ENCODE measurements around the gene SLC25A27.

The SLC25A27 gene

DNA sequence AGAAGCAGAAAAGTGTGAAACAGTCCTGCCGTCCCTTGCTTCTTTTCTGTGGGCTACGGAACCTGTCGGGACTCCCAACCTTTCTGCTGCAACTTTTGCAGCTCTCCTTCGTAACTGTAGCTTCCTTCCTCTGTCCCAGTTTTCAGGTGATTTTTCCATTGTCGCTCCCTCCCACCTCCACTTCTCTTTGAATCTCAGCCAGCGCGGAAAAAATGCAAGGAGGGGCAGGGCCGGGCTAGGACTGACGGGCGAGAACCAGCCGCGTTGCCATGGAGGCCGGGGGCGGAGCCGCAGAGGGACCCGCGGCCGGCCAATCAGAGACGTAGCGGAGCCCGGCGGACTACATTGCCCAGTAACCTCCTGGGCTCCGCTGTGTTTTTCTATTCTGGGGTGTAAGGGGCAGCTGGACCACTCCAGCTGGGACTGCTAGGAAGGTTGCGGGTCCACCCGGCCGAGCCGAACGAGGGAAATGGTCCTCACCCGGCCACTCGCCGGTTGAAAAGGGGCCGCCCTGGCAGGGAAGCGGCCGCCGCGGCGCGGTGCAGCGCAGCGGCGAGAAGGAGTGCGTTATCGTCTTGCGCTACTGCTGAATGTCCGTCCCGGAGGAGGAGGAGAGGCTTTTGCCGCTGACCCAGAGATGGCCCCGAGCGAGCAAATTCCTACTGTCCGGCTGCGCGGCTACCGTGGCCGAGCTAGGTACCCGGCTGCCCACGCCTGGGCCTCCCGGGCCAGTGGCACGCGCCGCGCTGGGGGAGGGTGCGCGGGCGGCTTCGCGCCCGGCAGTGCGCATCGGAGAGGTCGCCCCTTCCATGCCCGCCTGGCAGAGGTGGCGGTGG lies at the start of gene SLC25A27, which contains the start of gene CYP39A1:
Gene SLC25A27 (plus strand): TSS at position 373 of the 836 bp plus-strand sequence. CDS start 218 bp downstream, at position 591.
Gene CYP39A1 (minus strand): TSS at position 216 of the 836 bp plus-strand sequence. CDS start 236 bp downstream, outside the sequence.
- in situ Hi-C loops (cut with MboI; ENCODE audit: low sequenced_read_pairs) = no loop called here

DNA sequence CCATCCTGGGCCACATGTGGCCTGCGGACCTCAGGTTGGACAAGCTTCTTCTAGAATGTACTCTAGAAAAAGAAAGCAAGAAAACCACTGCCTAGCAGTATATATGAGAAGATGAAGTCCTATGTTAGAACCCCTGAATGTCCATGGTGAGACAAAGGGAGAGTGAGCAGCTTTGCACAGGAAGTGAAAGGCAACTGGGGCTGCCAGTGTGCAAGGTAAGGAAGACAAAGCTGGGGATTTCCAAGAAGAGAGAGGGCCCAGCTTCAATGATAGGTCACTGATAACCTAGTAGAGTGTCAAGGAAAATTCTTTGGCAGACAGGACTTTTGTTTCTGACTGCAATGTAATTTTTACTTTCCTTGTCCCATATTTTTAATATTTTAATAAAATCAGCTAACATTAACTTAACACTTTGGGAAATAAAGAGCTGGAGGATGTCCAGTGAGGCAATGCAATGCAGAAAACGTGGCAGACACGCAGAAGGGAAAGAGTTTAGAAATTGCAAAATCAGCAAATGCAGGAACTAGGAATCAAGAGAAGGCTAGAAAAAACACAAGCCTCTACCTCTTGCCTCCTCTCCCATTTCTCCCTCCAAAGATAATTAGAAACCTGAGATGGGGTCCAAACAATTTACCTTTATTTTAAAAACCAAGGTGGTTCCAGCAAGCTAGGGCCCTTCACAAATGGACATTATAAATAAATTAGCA lies 47.5 kb upstream of the SLC25A27 start:
- H3K36me3 ChIP-seq (replicated peaks) = no peaks in the 10 kb centered on the region
- in situ Hi-C loops (cut with MboI; ENCODE audit: low sequenced_read_pairs) = no loop called here
- no peaks in the 10 kb centered on the region for H3K4me1 ChIP-seq
- H3K9me3 ChIP-seq = no peaks in the 10 kb centered on the region
- H3K4me3 ChIP-seq = no peak overlapping the region
- DNase-seq (ENCODE audit: low spot score in 2 of 2) = no peak
- no peaks in the 10 kb centered on the region for H3K27me3 ChIP-seq (ENCODE audit: low read depth)

More for the DNA sequence above, at the start of gene SLC25A27, which contains the start of gene CYP39A1:
- peak within 1 kb of the TSS; percentile 82 for H3K4me3 ChIP-seq
- H3K27me3 ChIP-seq (ENCODE audit: low read depth) = no peaks in the 10 kb centered on the region
- peaks cover 11% of the 10 kb centered on the region for H3K4me1 ChIP-seq
- DNase-seq (ENCODE audit: low spot score in 2 of 2) = peak; percentile 85 to 95
- no peaks in the 10 kb centered on the region for H3K36me3 ChIP-seq (replicated peaks)
- H3K9me3 ChIP-seq = no peaks in the 10 kb centered on the region

DNA sequence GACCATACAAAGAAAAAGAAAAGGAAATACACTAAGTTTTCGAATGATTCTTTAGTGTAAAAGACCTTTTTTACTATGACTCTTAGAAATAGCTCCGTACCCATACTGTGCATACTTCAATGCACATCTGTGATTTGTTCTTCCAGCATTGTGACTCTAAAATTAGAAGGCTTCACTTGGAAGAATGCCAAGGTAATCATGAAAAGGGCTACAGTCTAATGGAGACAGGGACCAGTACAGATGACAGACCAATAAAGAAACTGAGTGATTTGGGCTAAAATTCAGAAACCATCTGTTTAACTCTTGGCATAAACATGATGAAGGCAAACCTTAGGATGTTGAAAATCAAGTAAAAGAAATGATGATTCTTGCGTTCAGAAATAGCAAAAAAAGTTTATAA lies 46.4 kb upstream of the SLC25A27 start:
- Histone ChIP-seq H3K27me3 (ENCODE audit: low read depth) (no peaks in the 10 kb centered on the region), H3K9me3 (no peaks in the 10 kb centered on the region), H3K4me3 (no peak overlapping the region), H3K4me1 (no peaks in the 10 kb centered on the region), H3K36me3 (replicated peaks) (no peaks in the 10 kb centered on the region)
- no peak for DNase-seq (ENCODE audit: low spot score in 2 of 2)
- in situ Hi-C loops (cut with MboI; ENCODE audit: low sequenced_read_pairs) = no loop called here

DNA sequence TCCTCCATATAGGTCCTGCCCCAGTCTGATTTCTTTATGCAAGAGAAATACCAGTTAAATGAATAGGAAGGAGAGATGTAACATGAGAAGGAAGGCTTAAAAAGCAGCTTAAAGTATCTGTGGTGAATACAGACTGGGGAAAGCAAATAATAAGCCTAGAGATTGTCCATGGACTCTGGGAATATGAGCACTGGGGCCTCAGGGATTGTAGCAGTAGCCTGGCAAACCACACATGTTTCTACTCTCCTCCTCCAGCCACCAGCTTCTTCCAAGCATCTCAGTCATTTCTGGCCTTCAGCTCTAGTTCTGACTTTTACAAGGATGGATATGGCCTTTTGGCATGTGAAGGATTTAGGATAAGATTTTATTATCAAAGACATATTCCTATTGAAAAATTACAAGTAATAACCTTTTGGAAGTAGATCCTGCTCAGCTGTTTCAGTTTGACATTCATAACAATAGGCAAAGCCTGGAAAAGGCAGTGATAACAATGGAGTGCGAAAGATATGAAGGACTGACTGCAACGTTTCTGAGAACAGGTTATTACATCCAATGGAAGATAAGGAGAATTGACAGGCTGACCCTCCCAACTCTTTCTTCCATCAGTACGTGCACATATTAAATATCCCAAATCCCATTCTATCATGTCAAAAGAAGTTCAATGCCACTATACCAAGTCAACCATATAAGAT lies 41.8 kb upstream of the SLC25A27 start:
- Histone ChIP-seq H3K27me3 (ENCODE audit: low read depth) (no peaks in the 10 kb centered on the region), H3K4me3 (no peak overlapping the region), H3K9me3 (no peaks in the 10 kb centered on the region), H3K4me1 (no peaks in the 10 kb centered on the region), H3K36me3 (replicated peaks) (no peaks in the 10 kb centered on the region)
- no peak for DNase-seq (ENCODE audit: low spot score in 2 of 2)
- in situ Hi-C loops (cut with MboI; ENCODE audit: low sequenced_read_pairs) = no loop called here

DNA sequence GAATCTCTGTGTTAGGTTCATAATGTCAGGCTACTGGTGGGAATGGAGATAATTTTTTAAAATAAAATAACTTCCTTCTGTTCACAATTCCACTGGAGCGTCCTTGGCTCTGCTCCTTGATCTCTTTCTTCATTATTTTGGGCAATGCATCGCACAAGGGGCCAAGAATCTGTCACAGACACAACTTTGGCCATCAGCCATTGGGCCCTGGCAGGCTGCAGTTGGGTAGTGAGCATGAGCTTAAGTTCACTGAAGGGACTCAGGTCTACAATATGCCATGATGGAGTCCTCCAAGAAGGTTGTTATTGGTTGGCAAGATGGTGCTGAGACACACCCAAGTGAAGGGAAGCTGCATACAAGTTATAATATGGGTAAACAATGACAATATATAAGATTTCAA lies 40.1 kb upstream of the SLC25A27 start:
- H3K4me1 ChIP-seq = no peaks in the 10 kb centered on the region
- H3K27me3 ChIP-seq (ENCODE audit: low read depth) = no peaks in the 10 kb centered on the region
- DNase-seq (ENCODE audit: low spot score in 2 of 2) = no peak
- H3K4me3 ChIP-seq = no peak overlapping the region
- H3K36me3 ChIP-seq (replicated peaks) = no peaks in the 10 kb centered on the region
- H3K9me3 ChIP-seq = no peaks in the 10 kb centered on the region
- in situ Hi-C loops (cut with MboI; ENCODE audit: low sequenced_read_pairs) = no loop called here

- in situ Hi-C loops (cut with MboI; ENCODE audit: low sequenced_read_pairs) = no loop called here
Measured at GRCh38 chr6:46618726-46619125, 34.0 kb upstream of the SLC25A27 start.

GRCh38 chr6:46626228-46626909 lies 26.4 kb upstream of the SLC25A27 start:
- no peak overlapping the region for H3K4me3 ChIP-seq
- no peaks in the 10 kb centered on the region for H3K9me3 ChIP-seq
- H3K27me3 ChIP-seq (ENCODE audit: low read depth) = no peaks in the 10 kb centered on the region
- in situ Hi-C loops (cut with MboI; ENCODE audit: low sequenced_read_pairs) = no loop called here
- H3K4me1 ChIP-seq = no peaks in the 10 kb centered on the region
- no peaks in the 10 kb centered on the region for H3K36me3 ChIP-seq (replicated peaks)
- peak in 1 of 2 experiments; percentile 39 for DNase-seq (ENCODE audit: low spot score in 2 of 2)

More at GRCh38 chr6:46618726-46619125, 34.0 kb upstream of the SLC25A27 start:
- no peak overlapping the region for H3K4me3 ChIP-seq
- no peaks in the 10 kb centered on the region for H3K27me3 ChIP-seq (ENCODE audit: low read depth)
- no peak for DNase-seq (ENCODE audit: low spot score in 2 of 2)
- no peaks in the 10 kb centered on the region for H3K36me3 ChIP-seq (replicated peaks)
- no peaks in the 10 kb centered on the region for H3K9me3 ChIP-seq
- no peaks in the 10 kb centered on the region for H3K4me1 ChIP-seq

DNA sequence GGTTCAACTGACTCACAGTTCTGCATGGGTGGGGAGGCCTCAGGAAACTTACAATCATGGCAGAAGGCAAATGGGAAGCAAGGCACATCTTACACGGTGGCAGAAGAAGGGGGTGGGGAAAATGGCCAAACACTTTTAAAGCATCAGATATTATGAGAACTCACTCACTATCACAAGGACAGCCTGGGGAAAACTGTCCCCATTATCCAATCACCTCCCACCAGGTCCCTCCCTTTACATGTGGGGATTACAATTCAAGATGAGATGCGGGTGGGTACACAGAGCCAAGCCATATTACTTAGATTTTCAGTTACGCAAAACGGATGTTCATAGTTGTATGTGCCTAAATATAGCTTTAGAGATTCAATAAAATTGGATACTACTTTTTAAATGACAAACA lies 25.8 kb upstream of the SLC25A27 start:
- H3K4me1 ChIP-seq = no peaks in the 10 kb centered on the region
- in situ Hi-C loops (cut with MboI; ENCODE audit: low sequenced_read_pairs) = no loop called here
- H3K4me3 ChIP-seq = no peak overlapping the region
- H3K36me3 ChIP-seq (replicated peaks) = no peaks in the 10 kb centered on the region
- no peaks in the 10 kb centered on the region for H3K9me3 ChIP-seq
- H3K27me3 ChIP-seq (ENCODE audit: low read depth) = no peaks in the 10 kb centered on the region
- DNase-seq (ENCODE audit: low spot score in 2 of 2) = no peak

DNA sequence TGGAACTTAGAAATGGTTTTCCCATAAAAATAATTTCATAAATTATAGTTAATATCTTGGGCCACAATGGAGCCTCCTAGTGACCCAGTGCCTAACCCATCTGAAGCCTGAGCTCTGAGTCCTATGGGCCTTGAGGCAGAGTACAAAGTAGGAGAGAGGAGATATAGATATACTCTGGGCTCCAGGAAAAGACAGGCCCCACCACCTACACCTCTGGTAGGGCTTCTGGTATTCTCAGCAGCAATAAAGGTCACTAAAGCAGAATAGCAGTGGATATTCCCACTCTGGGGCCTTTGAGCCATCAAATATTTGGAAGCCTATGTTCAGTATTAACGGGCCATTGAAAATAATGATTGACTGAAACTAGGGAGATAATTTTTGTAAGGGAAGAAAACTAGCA lies 24.3 kb upstream of the SLC25A27 start:
- in situ Hi-C loops (cut with MboI; ENCODE audit: low sequenced_read_pairs) = no loop called here
- no peaks in the 10 kb centered on the region for H3K27me3 ChIP-seq (ENCODE audit: low read depth)
- DNase-seq (ENCODE audit: low spot score in 2 of 2) = no peak
- no peak overlapping the region for H3K4me3 ChIP-seq
- H3K36me3 ChIP-seq (replicated peaks) = no peaks in the 10 kb centered on the region
- H3K9me3 ChIP-seq = no peaks in the 10 kb centered on the region
- H3K4me1 ChIP-seq = no peaks in the 10 kb centered on the region

- H3K36me3 ChIP-seq (replicated peaks) = no peaks in the 10 kb centered on the region
- no peaks in the 10 kb centered on the region for H3K9me3 ChIP-seq
- H3K4me3 ChIP-seq = no peak overlapping the region
- no peak for DNase-seq (ENCODE audit: low spot score in 2 of 2)
- H3K4me1 ChIP-seq = no peaks in the 10 kb centered on the region
- H3K27me3 ChIP-seq (ENCODE audit: low read depth) = no peaks in the 10 kb centered on the region
- in situ Hi-C loops (cut with MboI; ENCODE audit: low sequenced_read_pairs) = no loop called here
Measured at GRCh38 chr6:46628976-46629375, 23.8 kb upstream of the SLC25A27 start.

DNA sequence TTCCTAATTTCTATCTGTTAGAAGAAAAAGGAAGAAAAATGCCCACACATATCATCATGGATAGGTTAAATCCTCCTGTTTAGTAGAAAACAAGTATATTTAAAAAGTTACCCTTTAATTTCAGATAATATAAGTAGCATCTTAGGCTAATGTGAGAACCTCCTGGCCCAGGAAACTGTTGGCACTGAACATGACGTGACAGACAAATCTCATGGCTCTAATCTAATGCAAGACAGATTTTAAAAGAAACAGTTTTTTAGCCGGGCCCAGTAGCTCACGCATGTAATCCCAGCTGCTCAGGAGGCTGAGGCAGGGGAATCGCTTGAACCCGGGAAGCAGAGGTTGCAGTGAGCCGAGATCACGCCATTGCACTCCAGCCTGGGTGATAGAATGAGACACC lies 23.1 kb upstream of the SLC25A27 start:
- DNase-seq (ENCODE audit: low spot score in 2 of 2) = no peak
- H3K4me1 ChIP-seq = no peaks in the 10 kb centered on the region
- H3K4me3 ChIP-seq = no peak overlapping the region
- H3K36me3 ChIP-seq (replicated peaks) = no peaks in the 10 kb centered on the region
- in situ Hi-C loops (cut with MboI; ENCODE audit: low sequenced_read_pairs) = no loop called here
- no peaks in the 10 kb centered on the region for H3K9me3 ChIP-seq
- H3K27me3 ChIP-seq (ENCODE audit: low read depth) = no peaks in the 10 kb centered on the region

DNA sequence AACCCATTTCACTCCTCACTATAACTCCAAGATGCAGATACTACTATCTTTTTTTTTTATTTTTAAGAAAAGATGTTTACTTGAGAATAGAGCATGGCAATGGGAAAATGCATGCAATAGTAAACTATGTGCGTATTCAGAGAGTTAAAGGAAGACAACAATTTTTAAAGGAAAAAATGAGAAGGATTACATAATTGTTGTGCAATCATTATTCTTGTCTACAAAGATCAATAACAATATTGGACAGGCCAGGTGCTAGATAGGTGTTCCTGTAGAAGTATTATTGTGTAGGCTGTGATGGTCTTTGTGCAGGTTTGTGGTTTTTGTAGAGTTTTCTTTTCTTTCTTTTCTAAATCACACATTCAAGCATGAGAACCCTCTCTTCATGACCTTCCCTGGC lies 20.7 kb upstream of the SLC25A27 start:
- in situ Hi-C loops (cut with MboI; ENCODE audit: low sequenced_read_pairs) = no loop called here

DNA sequence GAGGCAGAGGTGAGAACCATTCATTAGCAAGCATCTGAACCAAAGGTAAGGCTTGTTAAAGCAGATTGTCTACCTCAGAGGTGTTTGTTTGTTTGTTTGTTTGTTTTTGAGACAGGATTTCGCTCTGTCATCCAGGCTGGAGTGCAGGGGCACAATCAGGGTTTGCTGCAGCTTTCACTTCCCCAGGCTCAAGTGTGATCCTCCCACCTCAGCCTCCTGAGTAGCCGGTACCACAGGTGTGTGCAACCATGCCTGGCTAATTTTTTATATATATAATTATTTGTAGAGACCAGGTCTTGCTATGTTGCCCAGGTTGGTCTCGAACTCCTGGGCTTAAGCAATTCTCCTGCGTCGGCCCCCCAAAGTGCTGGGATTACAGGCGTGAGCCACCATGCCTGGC lies 17.3 kb upstream of the SLC25A27 start:
- Histone ChIP-seq H3K4me3 (no peak overlapping the region), H3K27me3 (ENCODE audit: low read depth) (no peaks in the 10 kb centered on the region), H3K4me1 (no peaks in the 10 kb centered on the region), H3K36me3 (replicated peaks) (no peaks in the 10 kb centered on the region), H3K9me3 (no peaks in the 10 kb centered on the region)
- DNase-seq (ENCODE audit: low spot score in 2 of 2) = no peak
- in situ Hi-C loops (cut with MboI; ENCODE audit: low sequenced_read_pairs) = no loop called here

More for the DNA sequence above, 20.7 kb upstream of the SLC25A27 start:
- no peak overlapping the region for H3K4me3 ChIP-seq
- no peaks in the 10 kb centered on the region for H3K4me1 ChIP-seq
- no peaks in the 10 kb centered on the region for H3K9me3 ChIP-seq
- no peaks in the 10 kb centered on the region for H3K27me3 ChIP-seq (ENCODE audit: low read depth)
- no peaks in the 10 kb centered on the region for H3K36me3 ChIP-seq (replicated peaks)
- DNase-seq (ENCODE audit: low spot score in 2 of 2) = no peak

Measured in HAP-1 (cell line).